GM12878 (cell line): Measurements from ENCODE around the gene FKBP2.

Source experiments
- POLR2A ChIP-seq: IDR thresholded peaks from 2 replicates; pipeline ENCODE4 v1.6.1; 2011; ENCODE audit warnings: low read depth, mild to moderate bottlenecking, low read length
- RCOR1 ChIP-seq: conservative IDR thresholded peaks from 2 replicates; pipeline ENCODE4 v1.6.1; 2012; ENCODE audit warnings: low read depth, low read length, improper control_type of control experiment
- RELA ChIP-seq: fragments of 450-650 bp; IDR thresholded peaks from 2 replicates; pipeline ENCODE4 v1.8.0; 2014; ENCODE audit warnings: borderline replicate concordance; ENCODE audit not compliant: partially characterized antibody
- SIN3A ChIP-seq: IDR thresholded peaks from 2 replicates; pipeline ENCODE4 v1.6.1; 2012; ENCODE audit warnings: low read depth, low read length, improper control_type of control experiment
- ZNF274 ChIP-seq: IDR thresholded peaks from one replicate; pipeline ENCODE4 v1.8.0; 2011; ENCODE audit not compliant: insufficient read length, insufficient read depth
- TF ChIP-seq, protein P1 (sequence below): fragments of 450-650 bp; formaldehyde crosslinking; IDR thresholded peaks from 2 replicates; pipeline ENCODE4 v1.5.0; 2022; ENCODE audit warnings: mild to moderate bottlenecking, missing genetic modification characterization
- TF ChIP-seq, protein P2 (sequence below): IDR thresholded peaks from 2 replicates; pipeline ENCODE4 v1.6.1; 2012; ENCODE audit warnings: low read depth, low read length, improper control_type of control experiment
- TF ChIP-seq, protein P3 (sequence below), 3 experiments: IDR thresholded peaks in 2 of 3; conservative IDR thresholded peaks in 1 of 3; 2 replicates each; pipeline ENCODE4 v1.5.1; 2011; ENCODE audit warnings: low read depth in 3 of 3, low read length in 3 of 3, mild to moderate bottlenecking in 3 of 3, control low read depth in 2 of 3, moderate library complexity in 2 of 3, inconsistent platforms in 1 of 3, mixed read lengths in 1 of 3; ENCODE audit not compliant: control insufficient read depth in 2 of 3, insufficient read depth in 1 of 3; ENCODE audit errors: extremely low read depth in 1 of 3

DNA sequence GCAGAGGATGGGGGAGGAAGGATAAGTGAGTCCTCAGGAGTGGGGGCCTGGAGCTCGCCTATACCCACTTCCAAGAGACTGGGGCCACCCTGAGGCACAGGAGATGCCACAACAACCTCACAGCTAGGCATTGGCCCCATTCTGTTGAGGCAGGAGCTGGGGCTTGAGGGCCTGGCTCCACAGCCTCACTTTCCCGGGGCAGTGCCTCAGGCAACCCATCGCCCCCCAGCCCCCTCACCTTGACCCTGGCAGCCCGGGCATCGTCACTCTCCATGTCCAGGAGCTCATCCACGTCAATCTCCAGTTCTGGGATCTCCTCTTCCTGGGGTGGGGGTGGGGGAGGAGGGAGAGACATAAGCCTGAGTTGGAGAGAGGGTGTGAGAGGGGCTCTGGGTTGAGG, 4.1 kb downstream of the FKBP2 start:
- TF ChIP-seq SIN3A: no peak
- TF ChIP-seq, protein P1, sequence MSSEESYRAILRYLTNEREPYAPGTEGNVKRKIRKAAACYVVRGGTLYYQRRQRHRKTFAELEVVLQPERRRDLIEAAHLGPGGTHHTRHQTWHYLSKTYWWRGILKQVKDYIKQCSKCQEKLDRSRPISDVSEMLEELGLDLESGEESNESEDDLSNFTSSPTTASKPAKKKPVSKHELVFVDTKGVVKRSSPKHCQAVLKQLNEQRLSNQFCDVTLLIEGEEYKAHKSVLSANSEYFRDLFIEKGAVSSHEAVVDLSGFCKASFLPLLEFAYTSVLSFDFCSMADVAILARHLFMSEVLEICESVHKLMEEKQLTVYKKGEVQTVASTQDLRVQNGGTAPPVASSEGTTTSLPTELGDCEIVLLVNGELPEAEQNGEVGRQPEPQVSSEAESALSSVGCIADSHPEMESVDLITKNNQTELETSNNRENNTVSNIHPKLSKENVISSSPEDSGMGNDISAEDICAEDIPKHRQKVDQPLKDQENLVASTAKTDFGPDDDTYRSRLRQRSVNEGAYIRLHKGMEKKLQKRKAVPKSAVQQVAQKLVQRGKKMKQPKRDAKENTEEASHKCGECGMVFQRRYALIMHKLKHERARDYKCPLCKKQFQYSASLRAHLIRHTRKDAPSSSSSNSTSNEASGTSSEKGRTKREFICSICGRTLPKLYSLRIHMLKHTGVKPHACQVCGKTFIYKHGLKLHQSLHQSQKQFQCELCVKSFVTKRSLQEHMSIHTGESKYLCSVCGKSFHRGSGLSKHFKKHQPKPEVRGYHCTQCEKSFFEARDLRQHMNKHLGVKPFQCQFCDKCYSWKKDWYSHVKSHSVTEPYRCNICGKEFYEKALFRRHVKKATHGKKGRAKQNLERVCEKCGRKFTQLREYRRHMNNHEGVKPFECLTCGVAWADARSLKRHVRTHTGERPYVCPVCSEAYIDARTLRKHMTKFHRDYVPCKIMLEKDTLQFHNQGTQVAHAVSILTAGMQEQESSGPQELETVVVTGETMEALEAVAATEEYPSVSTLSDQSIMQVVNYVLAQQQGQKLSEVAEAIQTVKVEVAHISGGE: no peak
- TF ChIP-seq ZNF274: no peak
- TF ChIP-seq, protein P2, sequence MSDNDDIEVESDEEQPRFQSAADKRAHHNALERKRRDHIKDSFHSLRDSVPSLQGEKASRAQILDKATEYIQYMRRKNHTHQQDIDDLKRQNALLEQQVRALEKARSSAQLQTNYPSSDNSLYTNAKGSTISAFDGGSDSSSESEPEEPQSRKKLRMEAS: no peak
- TF ChIP-seq, protein P3, sequence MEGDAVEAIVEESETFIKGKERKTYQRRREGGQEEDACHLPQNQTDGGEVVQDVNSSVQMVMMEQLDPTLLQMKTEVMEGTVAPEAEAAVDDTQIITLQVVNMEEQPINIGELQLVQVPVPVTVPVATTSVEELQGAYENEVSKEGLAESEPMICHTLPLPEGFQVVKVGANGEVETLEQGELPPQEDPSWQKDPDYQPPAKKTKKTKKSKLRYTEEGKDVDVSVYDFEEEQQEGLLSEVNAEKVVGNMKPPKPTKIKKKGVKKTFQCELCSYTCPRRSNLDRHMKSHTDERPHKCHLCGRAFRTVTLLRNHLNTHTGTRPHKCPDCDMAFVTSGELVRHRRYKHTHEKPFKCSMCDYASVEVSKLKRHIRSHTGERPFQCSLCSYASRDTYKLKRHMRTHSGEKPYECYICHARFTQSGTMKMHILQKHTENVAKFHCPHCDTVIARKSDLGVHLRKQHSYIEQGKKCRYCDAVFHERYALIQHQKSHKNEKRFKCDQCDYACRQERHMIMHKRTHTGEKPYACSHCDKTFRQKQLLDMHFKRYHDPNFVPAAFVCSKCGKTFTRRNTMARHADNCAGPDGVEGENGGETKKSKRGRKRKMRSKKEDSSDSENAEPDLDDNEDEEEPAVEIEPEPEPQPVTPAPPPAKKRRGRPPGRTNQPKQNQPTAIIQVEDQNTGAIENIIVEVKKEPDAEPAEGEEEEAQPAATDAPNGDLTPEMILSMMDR (IDR thresholded peaks at IDR 0.05 in 2 of 3, conservative IDR thresholded peaks at IDR 0.05 in 1 of 3; ENCODE audit: control insufficient read depth in 2 of 3, extremely low read depth in 1 of 3, insufficient read depth in 1 of 3, low read depth in 3 of 3, low read length in 3 of 3): no peak
- TF ChIP-seq RCOR1: no peak
- no peak; the same call in 1 of the 2 replicates for TF ChIP-seq POLR2A
- no peak for TF ChIP-seq RELA
